GM18861 (cell line): ENCODE results near the gene MAP1B.
"Not testable (repeated sequence)": the region's sequence is repeated elsewhere in the genome, so short reads cannot be mapped to it uniquely, and the experiment has no call there.

Experiments
- ATAC-seq: cut with Tn5 transposase; IDR thresholded peaks from one replicate; pipeline ENCODE4 v1.9.1; 2021; ENCODE audit not compliant: unreplicated experiment

MAP1B gene

DNA sequence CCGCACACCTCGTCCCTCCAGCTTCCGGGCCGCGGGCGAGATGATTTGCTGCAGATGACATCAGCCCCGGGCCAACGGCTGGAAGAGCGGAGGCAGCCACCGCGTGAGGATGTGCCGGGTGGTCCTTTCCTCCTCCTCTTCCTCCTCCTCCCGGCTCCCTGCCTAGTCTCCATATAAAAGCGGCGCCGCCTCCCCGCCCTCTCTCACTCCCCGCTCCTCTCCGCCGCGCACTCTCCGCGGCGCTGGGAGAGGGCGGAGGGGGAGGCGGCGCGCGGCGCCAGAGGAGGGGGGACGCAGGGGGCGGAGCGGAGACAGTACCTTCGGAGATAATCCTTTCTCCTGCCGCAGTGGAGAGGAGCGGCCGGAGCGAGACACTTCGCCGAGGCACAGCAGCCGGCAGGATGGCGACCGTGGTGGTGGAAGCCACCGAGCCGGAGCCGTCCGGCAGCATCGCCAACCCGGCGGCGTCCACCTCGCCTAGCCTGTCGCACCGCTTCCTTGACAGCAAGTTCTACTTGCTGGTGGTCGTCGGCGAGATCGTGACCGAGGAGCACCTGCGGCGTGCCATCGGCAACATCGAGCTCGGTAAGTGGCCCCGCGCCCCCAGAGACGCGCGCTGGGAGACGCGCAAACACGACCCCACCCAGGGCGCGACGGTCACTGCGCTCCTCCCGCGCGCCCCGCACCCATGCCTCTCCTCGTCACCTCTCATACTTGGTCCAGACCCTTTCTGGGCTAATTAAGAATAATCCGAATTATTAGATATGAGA, at the start of gene MAP1B:
TSS of gene MAP1B (plus strand) at position 345 of the 770 bp plus-strand sequence. CDS start at position 402, 57 bp downstream.
- ATAC-seq: no peak

- ATAC-seq: no peak
Observed at GRCh38 chr5:72057816-72058215, 49.5 kb upstream of the MAP1B start.

GRCh38 chr5:72063219-72063819, 44.0 kb upstream of the MAP1B start:
- no peak for ATAC-seq

- no peak for ATAC-seq
Observed at GRCh38 chr5:72064801-72065570, 42.3 kb upstream of the MAP1B start.

DNA sequence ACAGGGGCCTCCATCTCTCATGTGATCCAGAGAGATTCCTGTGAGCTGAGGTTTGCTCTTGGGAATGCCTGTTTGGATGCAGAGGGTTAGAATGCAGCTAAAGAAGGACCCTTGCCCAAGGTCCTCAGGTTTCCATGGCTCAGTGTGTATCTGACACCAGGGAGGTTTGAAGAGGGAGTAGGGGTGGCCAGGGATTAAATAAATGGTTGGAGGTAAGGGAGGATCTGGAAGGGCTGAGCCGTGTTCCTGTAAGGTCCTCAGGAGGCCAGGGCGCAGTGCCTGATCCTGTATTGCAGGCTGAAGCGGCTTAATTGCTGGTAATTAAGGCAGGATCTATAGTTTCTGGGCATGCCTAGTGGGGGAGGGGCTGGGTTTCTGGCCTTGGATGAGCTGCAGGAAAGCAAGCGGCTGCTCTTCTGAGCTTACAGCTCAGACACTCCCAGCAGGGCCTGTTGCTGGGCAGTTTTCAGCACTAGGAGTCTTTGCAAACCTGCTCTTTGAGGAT, 41.5 kb upstream of the MAP1B start:
- ATAC-seq: no peak

GRCh38 chr5:72066705-72067107, 40.6 kb upstream of the MAP1B start:
- ATAC-seq: no peak

- no peak for ATAC-seq
Observed at GRCh38 chr5:72067682-72068470, 39.4 kb upstream of the MAP1B start.

GRCh38 chr5:72070529-72070928, 36.7 kb upstream of the MAP1B start:
- no peak for ATAC-seq

GRCh38 chr5:72071906-72072305, 35.4 kb upstream of the MAP1B start:
- ATAC-seq: no peak

DNA sequence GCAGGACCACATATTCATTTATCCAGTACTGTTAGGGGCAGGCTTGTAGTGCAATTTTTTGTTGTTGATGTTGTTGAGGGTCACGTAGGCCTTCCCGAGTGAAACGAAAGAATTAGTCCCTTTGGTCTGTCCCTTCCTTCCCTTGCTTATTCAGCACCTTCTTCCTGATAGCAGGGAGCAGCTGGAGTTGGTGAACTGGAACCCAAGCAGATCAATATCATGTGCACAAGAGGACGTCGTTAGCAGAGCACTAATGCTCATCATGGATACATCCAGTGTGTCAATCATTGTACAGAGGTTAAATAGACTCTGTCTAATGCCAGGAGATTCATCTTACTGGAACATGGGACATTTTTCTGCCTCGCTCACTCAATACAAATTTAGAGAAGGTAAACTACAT, 33.0 kb upstream of the MAP1B start:
- ATAC-seq: no peak

- ATAC-seq: no peak
Observed at GRCh38 chr5:72075461-72075860, 31.8 kb upstream of the MAP1B start.

- ATAC-seq: no peak
Observed at GRCh38 chr5:72076621-72077300, 30.5 kb upstream of the MAP1B start.

DNA sequence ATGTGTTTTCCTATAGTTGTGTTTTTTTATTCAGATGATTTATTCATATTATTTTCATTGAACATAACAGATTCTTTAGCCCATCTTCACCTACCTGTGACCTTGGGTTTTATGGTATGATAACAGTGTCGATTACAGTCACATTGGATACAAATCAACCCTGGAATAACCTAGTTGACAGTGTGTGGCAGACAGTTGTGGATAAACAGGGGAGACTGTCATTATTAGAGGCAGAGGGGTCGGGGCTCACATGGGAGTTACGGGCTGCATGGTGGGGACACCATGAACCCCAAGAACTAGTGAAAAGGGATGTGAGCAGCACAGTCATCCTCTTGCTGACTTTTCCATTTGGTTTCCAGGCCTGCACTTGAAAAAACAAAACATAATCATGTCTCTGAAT, 29.9 kb upstream of the MAP1B start:
- no peak for ATAC-seq

GRCh38 chr5:72079288-72079687, 28.0 kb upstream of the MAP1B start:
- no peak for ATAC-seq

- ATAC-seq: no peak
Observed at GRCh38 chr5:72082048-72082447, 25.2 kb upstream of the MAP1B start.

DNA sequence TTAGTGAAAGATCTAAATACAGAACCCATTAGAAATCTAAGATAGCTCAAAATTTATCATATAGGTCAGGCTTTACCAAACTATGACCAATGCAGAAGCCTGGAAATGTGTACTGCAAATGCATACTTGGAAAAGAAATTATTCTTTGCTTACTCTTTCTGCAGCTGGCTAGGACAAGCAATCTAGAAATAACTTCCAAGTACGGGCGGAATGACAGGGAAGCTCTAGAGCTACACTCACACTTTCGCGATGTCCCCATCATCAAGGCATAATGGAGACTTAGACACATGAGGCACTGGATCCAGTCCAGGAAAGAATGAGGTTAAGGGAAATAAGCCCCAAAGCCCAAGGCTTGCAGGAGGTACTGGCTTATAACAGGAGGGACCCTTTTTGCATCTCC, 22.4 kb upstream of the MAP1B start:
- ATAC-seq: no peak

DNA sequence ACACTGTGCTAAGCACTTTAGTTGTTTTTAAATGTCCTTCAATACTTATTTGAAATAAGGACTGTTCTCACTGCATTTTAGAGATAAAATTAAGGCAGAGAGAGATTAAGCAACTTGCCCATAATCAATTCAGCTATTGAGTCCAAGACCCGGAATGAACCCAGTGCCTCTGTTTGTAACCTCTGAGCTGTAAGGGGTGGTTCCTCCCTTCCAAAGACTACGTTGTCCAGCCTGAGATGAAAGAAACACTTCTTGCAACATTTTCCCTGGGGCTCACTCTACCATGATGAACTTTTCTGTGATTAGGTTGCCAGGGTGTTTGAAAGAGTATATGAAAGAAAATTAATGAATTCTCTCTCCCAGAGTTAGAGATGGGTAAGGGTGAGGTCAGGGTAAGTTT, 22.0 kb upstream of the MAP1B start:
- no peak for ATAC-seq

DNA sequence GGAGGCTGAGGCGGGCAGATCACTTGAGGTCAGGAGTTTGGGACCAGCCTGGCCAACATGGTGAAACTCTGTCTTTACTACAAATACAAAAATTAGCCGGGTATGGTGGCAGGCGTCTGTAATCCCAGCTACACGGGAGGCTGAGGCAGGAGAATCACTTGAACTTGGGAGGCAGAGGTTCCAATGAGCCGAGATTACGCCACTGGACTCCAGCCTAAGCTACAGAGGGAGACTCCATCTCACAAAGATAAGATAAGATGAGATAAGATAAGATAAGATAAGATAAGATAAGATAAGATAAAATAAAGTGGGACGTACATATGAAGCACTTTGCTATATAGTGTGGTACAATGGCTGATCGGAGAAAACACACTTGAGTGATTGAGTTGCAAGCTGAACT, 17.6 kb upstream of the MAP1B start:
- ATAC-seq: not testable (repeated sequence)

DNA sequence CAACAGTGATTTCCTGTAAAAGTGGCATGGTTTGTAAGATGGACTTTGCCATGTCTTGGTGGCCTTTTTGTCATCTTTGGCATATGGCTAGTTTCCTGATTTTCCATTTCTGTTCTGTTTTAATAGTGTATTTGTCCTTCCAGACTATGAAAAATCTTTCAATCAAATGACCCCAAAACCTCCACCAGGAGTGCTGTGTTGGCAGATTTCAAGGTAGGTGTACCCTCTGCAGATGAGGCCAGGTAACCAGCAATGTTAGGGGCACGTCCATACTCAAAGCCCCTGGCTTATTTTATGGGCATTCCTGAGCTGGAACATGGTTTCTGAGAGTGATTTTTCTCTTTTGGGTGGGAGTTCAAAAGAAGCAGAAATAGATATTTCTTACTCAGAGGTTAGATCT, 15.2 kb upstream of the MAP1B start:
- ATAC-seq: no peak

DNA sequence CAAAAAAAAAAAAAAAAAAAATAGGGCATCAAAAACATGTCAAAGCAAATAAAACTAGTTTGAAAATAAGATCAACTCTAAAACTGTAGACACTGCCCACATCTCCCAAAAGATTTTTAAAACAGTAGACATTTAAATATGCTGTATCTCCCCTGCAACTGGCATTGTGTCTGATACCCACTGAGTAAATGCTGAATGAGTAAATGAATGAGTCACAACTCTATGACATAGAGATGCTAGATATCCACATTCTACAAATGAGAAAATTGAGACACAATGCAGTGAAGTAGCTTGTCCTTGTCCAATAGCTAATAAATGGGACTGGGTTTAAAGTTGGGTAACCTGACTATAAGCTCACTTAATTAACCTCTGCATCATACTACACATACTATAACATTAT, 14.1 kb upstream of the MAP1B start:
- no peak for ATAC-seq
